ENCODE data around the gene ISG15. TPM values are rescaled to one million over a fixed set of nuclear protein-coding genes. Genes with fewer than 3 reads are reported as not detected.

Gene ISG15
- total and polyA plus RNA-seq, 2 of the 13 experiments (the other 11 are each of a cell fraction or from before 2014, with no cell fraction given) = 42.1 to 54.9 TPM

GRCh38 chr1:1000357-1001056 lies 12.8 kb upstream of the ISG15 start (continued):
- TF ChIP-seq GMEB2 (CRISPR knock-in tag; IDR thresholded peaks at IDR 0.05; ENCODE audit: low read depth) = 0 out of 2 replicates have a peak, but pooled peaks have one; percentile 31
- no peak; the same call in 1 of the 2 replicates for TF ChIP-seq ZNF205 (CRISPR knock-in tag; IDR thresholded peaks at IDR 0.05)
- TF ChIP-seq KLF12 (CRISPR knock-in tag; IDR thresholded peaks at IDR 0.05; ENCODE audit: borderline replicate concordance) = peak; percentile 58
- peak; percentile 92 for TF ChIP-seq MXD3 (CRISPR knock-in tag; IDR thresholded peaks at IDR 0.05)
- 0 out of 2 replicates have a peak, but pooled peaks have one; percentile 10 for TF ChIP-seq HMG20A (CRISPR knock-in tag; IDR thresholded peaks at IDR 0.05; ENCODE audit: borderline replicate concordance)
- peak; percentile 66; the same call in 1 of the 2 replicates for TF ChIP-seq ZNF274 (CRISPR knock-in tag; IDR thresholded peaks at IDR 0.05)
- TF ChIP-seq MIER2 (CRISPR knock-in tag; IDR thresholded peaks at IDR 0.05) = no peak
- TF ChIP-seq ATRX (CRISPR knock-in tag; IDR thresholded peaks at IDR 0.05; ENCODE audit: borderline replicate concordance) = no peak
- TF ChIP-seq ZNF644 (CRISPR knock-in tag; IDR thresholded peaks at IDR 0.05; ENCODE audit: low read depth) = no peak
- TF ChIP-seq BRCA1 (CRISPR knock-in tag; IDR thresholded peaks at IDR 0.05) = no peak
- TF ChIP-seq PAWR (CRISPR knock-in tag; IDR thresholded peaks at IDR 0.05; ENCODE audit: borderline replicate concordance) = no peak
- no peak for TF ChIP-seq SRF (IDR thresholded peaks at IDR 0.05; ENCODE audit: low read depth, low read length)
- TF ChIP-seq ZNF501 (CRISPR knock-in tag; IDR thresholded peaks at IDR 0.05) = peak; percentile 89
- no peak for TF ChIP-seq TCF12 (IDR thresholded peaks at IDR 0.05)
- no peak; the same call in none of the 2 replicates for TF ChIP-seq TCF12 (CRISPR knock-in tag; IDR thresholded peaks at IDR 0.05)
- no peak for TF ChIP-seq RBM39 (IDR thresholded peaks at IDR 0.05; ENCODE audit: low read depth, low read length, poor library complexity, severe bottlenecking)
- no peak for TF ChIP-seq CSRNP2 (CRISPR knock-in tag; conservative IDR thresholded peaks at IDR 0.05; ENCODE audit: low read depth)
- peak; percentile 67; the same call in 1 of the 2 replicates for TF ChIP-seq ZNF367 (CRISPR knock-in tag; IDR thresholded peaks at IDR 0.05; ENCODE audit: borderline replicate concordance)
- 0 out of 2 replicates have a peak, but pooled peaks have one; percentile 51 for TF ChIP-seq PRDM4 (CRISPR knock-in tag; IDR thresholded peaks at IDR 0.05; ENCODE audit: borderline replicate concordance)
- peak; percentile 39; the same call in 1 of the 2 replicates for TF ChIP-seq ZNF264 (CRISPR knock-in tag; IDR thresholded peaks at IDR 0.05)
- peak; percentile 59; the same call in 1 of the 2 replicates for TF ChIP-seq TGIF2 (CRISPR knock-in tag; IDR thresholded peaks at IDR 0.05)
- TF ChIP-seq ZFP91 (CRISPR knock-in tag; IDR thresholded peaks at IDR 0.05; ENCODE audit: borderline replicate concordance) = peak; percentile 92
- TF ChIP-seq MAF1 (CRISPR knock-in tag; IDR thresholded peaks at IDR 0.05; ENCODE audit: borderline replicate concordance) = 0 out of 2 replicates have a peak, but pooled peaks have one; percentile 35

Data from HepG2 (cell line).